NOMO-1 (cell line): ENCODE data around the gene GGA1.

Experiments
- DNase-seq, 2 experiments: peaks; one replicate each; lab custom pipeline; 2025; ENCODE audit not compliant: unreplicated experiment in 2 of 2; lab: John Stamatoyannopoulos, UW

GGA1 gene

DNA sequence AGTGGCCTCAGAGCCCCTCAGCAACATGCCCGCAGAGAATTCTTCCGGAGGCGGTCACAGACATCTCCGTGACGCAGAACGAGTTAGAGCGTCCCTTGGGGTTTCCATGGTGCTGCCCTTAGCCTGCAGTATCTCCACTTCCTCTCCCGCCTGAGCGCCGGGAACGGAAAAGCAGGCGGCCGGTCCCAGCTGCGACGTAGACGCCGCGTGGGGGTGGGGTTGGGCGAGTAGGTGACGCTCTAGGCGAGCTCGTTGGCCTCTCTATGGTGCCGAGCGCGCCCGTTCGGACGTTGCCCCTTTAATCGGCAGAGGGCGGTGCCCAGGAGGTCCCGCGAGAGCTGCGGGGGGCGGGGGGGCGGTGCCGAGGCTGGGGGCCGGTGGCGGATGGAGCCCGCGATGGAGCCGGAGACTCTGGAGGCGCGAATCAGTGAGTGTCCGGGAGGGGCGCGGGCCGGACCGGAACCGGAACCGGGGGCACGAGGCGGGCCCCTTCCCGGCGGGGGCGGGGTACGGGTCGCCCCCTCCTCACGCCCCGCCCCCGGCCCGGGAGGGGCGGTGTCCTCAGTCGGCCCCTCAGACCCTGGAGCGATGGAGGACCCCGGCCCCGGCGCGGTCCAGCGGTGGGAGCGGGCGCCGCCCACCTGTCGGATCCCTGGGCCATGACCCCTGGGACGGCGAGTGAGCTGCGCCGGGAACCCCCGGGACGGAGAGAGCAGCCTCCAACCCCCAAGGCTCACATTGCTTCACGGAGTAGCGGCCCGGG is at the start of gene GGA1:
GGA1 (plus strand) TSS at position 358 of the 763 bp plus-strand sequence; CDS start at position 385, 27 bp downstream.
- DNase-seq = peak; percentile 98 to 99

- no peak for DNase-seq
Measured at GRCh38 chr22:37559521-37559900, 49.1 kb upstream of the GGA1 start.

DNA sequence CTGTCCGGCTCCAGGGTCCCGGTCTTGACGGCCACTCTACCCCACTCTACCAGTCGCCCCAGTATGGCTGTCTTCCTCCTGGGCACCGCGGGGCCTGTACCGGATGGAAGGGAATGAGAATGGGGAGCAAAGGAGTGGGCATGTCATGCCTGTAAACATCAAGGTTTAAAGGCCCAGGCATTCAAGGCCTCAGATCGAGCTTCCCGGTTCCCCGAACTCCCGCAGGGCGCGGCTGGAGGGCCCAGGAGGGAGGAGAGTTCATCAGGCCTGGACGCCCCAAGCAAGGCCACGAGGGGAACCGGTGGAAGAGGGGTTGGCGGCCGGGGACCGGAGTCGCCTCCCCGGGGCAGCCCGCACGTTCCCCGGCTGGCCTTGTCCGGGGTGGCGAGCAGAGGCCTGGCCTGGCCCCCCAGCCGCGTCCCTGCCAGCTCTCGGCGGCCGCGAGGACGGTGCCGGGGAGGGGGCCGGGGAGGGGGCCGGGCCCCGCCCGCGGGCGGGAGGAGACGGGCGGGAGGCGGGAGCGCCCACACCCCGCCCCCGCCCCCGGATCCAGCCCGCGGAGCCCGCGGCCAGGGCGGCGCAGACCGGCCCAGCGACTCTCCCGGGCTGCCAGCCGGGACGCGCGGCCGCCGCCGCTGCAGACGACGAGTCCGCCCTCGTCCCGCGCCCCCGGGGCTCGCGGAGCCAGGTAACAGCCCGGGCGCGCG is 48.6 kb upstream of the GGA1 start, which contains the start of gene CDC42EP1:
CDC42EP1 (plus strand) TSS at position 580 of the 707 bp plus-strand sequence. CDS start 5,870 bp downstream, outside the sequence.
- DNase-seq = no peak

DNA sequence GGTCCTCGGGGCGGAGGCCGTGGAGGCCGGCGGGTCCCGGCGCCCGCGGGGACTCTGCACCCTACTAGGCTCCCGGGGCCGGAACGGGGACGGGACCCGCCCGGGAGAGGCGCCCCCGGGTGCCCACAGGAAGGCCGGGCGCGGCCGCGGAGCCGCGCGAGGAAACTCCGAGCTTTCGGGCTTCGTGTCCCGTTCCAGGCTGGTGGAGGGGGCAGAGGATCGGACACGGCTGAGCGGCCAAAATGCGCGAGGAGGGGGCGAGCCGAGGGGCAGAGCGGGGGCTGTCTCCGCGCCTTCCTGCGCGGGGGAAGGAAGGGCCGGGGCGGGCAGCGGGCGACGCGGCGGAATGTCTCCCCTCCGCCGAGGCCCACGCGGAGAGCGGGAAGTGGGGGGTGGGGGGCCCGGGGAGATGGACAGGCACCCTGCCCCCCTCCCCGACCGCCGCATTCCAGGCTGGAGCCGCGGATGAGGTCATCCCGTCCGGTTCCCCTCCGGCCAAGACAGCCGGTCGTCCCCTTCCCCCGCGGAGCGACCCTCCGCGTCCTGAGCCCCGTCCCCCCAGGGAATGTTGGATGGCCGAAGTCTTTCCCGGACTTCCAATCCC is 47.9 kb upstream of the GGA1 start:
- no peak for DNase-seq

DNA sequence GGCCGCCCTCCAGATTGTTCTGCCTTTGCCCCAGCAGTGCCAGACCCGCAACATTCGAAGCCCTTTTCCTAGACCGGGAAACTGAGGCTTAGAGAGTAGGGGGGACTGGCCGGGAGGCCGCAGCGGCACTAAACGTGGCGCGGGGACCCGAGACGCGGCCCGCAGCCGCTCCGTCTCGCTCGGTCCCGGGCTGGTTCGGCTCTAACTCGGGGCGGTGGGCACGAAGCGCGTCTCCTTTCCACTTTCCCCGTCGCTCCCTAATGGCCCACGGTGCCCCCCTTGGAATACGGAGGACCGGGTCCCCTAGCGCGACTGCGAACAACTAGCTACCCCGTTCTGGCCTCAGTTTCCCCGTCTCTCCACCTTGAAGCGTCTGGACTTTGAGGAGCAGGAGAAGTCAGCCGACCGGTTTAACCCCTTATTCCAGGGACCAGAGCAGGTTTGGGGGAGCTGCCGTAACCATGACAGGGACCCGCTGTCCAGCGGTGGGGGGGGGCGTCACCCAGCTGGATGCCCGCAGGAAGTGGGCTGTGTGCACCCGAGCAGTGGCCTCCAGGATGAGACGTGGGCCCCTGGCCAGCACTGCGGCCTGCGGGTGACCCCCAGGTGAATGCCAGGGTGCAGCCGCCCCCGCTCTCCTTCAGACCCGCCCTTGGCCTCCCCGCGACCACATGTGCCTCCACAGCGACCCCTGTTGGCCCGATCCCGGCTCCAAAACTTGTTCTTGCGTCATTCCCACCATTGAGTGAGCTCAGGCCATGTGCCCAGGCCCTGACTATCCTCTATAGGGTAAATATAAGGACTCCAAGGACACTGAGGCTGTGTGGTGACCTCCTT is 47.2 kb upstream of the GGA1 start:
- peak; percentile 59 to 77 for DNase-seq

GRCh38 chr22:37562049-37562875 is 46.4 kb upstream of the GGA1 start:
- DNase-seq = no peak

DNA sequence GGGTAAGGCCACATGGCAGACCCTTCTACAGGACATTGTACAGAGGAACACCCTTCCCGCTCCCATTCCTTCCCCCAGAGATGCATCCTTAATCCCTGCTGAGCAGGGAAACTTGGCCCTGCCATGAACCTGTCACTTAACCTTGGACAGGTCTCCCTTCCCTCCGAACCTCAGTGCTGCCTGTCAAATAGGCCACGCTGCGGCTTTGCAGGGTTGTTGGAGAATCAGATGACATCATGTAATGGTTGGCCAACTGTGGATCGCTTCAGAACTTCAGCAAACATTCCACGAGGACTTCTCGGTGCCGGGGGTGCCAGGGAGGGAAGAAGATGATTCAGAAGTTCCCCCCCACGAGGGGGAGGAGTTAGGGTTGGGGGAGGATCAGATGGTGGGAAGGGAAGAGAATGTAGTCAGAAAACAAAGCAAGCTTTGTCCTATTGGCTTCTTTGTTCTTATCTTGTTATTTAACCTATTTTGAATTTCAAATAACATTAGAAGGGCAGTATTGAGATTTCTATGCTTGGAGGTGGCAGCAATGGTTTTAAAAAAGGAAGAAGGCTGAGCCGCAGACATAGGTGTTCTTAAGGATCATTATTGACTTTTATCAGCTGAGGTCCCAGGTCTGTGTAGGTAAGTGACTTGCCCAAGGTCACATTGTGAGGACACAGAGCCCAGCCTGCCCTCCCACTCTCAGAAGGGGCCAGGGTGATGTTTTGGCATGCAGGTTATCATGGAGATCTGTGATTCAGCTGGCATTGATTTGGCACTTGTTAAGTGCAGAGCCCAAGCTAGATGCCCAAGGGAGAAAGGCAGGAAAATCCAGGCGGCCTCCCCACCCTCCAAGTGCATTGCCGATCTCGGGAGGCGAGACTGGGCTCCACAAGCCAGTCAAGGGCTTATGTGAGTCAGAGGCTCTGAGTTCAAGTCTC is 45.2 kb upstream of the GGA1 start:
- DNase-seq = no peak

GRCh38 chr22:37564111-37564711 is 44.4 kb upstream of the GGA1 start:
- DNase-seq = no peak

DNA sequence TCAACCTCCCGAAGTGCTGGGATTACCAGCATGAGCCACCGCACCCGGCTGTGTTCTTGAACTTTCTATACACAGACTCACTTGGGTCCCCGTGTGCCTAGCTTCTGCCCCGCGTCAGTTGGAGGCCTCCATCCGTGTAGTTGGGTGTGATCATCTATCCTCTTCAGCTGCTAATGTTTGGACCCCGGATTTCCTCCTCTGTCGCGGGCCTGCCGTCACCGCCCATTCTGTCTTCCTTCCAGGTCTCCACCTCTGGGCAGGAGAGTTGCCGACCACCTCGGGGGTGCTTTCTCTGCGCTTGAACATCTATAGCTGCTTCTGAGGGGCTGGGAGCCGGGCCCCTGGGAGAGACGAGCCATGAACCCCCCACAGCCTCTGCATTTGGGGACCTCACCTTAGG is 42.8 kb upstream of the GGA1 start:
- no peak for DNase-seq

DNA sequence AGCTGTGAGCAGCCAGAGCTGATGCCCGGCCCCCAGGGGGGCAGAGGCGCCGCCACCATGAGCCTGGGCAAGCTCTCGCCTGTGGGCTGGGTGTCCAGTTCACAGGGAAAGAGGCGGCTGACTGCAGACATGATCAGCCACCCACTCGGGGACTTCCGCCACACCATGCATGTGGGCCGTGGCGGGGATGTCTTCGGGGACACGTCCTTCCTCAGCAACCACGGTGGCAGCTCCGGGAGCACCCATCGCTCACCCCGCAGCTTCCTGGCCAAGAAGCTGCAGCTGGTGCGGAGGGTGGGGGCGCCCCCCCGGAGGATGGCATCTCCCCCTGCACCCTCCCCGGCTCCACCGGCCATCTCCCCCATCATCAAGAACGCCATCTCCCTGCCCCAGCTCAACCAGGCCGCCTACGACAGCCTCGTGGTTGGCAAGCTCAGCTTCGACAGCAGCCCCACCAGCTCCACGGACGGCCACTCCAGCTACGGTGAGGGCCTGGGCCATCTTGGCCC is 42.3 kb upstream of the GGA1 start:
- no peak for DNase-seq

GRCh38 chr22:37566903-37567798 is 41.5 kb upstream of the GGA1 start:
- peak; percentile 66 to 71 for DNase-seq

GRCh38 chr22:37568012-37568411 is 40.6 kb upstream of the GGA1 start:
- DNase-seq = no peak

- no peak for DNase-seq
Measured at GRCh38 chr22:37568448-37569008, 40.1 kb upstream of the GGA1 start.

DNA sequence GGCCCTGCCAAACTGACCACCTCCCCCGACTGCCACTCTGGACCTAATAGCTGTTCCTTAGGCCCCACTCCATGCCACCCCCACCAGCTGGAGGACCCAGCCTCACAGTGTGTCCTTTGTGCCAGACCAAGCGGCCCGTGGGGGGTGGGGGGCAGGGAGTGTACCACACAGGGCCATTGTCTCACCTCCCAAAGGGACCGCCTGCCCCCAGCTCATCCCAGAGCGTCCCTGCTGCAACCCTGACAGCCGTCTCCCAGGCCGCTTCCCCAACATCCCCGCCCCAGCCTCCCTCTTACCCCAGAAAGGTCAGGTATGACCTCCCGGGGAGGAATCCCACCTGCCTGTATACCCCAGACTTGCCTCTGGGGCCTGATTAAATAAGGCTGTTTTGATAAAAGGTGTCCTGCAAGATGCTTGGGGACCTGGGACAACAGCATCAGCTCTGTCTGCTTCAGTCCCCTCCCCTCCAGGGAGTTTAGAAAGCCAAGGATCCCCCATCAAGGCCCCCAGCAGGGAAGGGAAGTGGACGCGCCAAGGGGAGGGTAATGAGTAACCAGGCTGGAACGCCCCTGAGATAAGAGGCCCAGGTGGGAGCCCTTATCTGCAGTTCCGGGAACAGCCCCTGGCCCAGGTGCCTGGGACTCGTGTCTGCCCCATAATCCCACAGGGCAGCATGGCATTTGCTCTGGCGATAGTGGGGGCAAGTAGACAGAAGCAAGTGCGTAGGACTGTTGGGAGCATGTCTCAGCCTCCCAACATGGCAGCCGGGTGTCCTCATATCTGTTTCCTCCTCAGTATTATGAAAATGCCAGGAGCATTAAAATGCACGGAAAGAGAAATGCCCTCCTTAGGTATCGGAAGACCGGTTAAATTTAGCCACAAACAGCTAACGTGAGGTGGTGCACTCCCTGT is 39.4 kb upstream of the GGA1 start:
- no peak for DNase-seq

GRCh38 chr22:37569921-37570660 is 38.5 kb upstream of the GGA1 start:
- no peak for DNase-seq
